HG03097 (cell line): Measurements from ENCODE around the gene DNAJC13.

Experiments used
- ATAC-seq: cut with Tn5 transposase; IDR thresholded peaks from one replicate; pipeline ENCODE4 v1.9.1; 2021; ENCODE audit not compliant: unreplicated experiment, low FRiP score

Gene DNAJC13

GRCh38 chr3:132570016-132570415 lies 152.7 kb downstream of the DNAJC13 start:
- no peak for ATAC-seq

DNA sequence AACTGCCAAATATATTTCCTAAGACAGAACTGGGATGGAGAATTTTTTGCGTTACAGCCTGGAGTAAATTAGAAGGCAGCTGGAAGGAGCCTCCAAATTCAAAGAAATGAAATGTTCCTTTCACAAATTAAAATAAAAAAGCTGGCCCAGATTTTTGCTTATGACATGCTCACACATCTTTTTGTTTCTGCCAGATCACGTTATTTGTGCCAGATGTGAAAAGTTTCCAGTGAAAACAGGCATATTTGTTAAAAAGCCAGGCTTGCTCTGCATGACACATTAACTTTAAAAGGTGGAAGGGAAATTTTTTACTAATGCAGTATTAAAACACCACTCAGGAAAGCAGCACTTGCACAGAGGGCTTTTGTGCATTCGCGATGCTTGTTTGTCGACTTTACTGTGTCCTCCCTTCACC lies 156.5 kb downstream of the DNAJC13 start:
- no peak for ATAC-seq

- ATAC-seq: no peak
Measured at GRCh38 chr3:132587401-132587800, 170.1 kb downstream of the DNAJC13 start.
